ENCODE data around the gene LRBA. TPM values are rescaled to one million over a fixed set of nuclear protein-coding genes. Genes with fewer than 3 reads are reported as not detected.

Gene LRBA
- total RNA-seq, 3 donors from 2014 or later: 26.9 to 138 (median 93.7) TPM

DNA sequence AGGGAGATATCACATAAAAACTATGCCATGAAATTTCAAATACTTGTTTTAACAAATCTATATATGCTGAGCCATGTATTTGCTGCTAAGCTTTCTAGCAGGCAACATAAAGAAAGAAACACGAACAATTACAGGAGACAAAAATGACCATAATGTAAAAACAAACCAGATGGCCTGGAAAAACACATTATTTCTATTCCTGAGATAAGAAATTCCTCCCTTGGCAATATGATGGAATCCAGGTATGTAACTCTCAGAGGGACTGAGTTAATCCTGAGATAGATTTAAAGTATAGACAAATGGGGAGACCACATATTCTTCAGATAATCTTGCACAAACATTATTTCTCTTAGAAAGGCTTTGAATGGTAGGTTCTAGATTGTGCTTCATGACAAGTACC, 657.3 kb downstream of the LRBA start:
- intact Hi-C loops (cut with DNase I; ENCODE audit: low total_unique reads): no loop called here
- TF ChIP-seq POLR2AphosphoS5 (IDR thresholded peaks at IDR 0.05) (no peak), POLR2A (IDR thresholded peaks at IDR 0.05) (no peak)
- TF ChIP-seq, protein P1, sequence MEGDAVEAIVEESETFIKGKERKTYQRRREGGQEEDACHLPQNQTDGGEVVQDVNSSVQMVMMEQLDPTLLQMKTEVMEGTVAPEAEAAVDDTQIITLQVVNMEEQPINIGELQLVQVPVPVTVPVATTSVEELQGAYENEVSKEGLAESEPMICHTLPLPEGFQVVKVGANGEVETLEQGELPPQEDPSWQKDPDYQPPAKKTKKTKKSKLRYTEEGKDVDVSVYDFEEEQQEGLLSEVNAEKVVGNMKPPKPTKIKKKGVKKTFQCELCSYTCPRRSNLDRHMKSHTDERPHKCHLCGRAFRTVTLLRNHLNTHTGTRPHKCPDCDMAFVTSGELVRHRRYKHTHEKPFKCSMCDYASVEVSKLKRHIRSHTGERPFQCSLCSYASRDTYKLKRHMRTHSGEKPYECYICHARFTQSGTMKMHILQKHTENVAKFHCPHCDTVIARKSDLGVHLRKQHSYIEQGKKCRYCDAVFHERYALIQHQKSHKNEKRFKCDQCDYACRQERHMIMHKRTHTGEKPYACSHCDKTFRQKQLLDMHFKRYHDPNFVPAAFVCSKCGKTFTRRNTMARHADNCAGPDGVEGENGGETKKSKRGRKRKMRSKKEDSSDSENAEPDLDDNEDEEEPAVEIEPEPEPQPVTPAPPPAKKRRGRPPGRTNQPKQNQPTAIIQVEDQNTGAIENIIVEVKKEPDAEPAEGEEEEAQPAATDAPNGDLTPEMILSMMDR (IDR thresholded peaks at IDR 0.05): no peak
- Histone ChIP-seq H3K27ac (no peak overlapping the region), H3K4me1 (no peaks in the 10 kb centered on the region), H3K4me3 (no peak overlapping the region), H3K27me3 (no peaks in the 10 kb centered on the region), H3K9me3 (no peaks in the 10 kb centered on the region), H3K36me3 (no peaks in the 10 kb centered on the region)
- DNase-seq (ENCODE audit: low spot score in 2 of 2): no peak

DNA sequence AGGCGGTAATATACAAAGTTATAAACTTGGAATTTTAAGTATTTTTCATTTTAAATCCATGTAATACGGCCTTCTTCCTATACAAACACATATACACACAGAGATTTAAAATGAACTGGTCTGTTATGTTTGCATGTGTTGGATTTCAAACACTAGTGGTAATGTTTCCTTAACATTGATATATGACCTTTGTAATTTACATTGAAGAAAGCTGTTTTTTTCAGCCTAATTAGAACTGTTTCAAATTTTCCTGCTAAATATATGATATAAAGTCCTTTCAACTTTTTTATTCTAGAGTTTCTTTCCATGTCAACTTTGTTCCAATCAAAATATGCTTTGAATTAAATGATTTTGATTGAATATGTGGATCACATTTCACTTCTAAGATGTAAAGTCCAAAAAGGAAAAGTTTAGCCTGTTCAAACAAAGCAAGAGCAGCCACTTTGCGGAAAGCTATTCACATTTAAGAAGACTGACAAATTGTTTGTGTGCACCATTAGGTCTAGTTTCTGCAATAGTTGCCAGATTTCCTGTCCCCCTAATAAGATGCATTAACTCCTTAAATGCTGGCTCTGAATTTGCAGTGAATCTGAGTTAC, 659.1 kb downstream of the LRBA start:
- intact Hi-C loops (cut with DNase I; ENCODE audit: low total_unique reads): no loop called here
- H3K4me1 ChIP-seq: no peaks in the 10 kb centered on the region
- DNase-seq (ENCODE audit: low spot score in 2 of 2): no peak

DNA sequence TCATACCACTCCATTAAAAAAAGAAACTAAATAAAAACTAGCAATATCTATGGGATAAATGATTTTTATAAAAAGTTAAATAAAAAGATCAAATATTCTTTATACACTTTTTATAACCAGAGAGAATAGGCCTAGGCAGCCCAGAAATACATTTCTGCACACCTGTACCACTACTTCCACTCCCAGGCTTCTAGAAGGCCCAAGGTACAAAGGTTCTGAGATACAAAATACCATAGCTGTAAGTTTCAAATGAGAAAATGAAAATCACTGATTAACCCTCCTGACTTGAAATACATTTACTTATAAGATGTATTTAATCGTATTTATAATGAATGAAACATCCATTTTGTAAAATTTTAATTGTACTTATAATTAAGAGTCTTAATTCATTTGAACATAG, 659.7 kb downstream of the LRBA start:
- intact Hi-C loops (cut with DNase I; ENCODE audit: low total_unique reads): no loop called here
- H3K4me1 ChIP-seq: no peaks in the 10 kb centered on the region
- TF ChIP-seq, protein P1 (IDR thresholded peaks at IDR 0.05): no peak
- no peak for TF ChIP-seq POLR2A (IDR thresholded peaks at IDR 0.05)
- TF ChIP-seq POLR2AphosphoS5 (IDR thresholded peaks at IDR 0.05): no peak
- H3K27me3 ChIP-seq: no peaks in the 10 kb centered on the region
- no peaks in the 10 kb centered on the region for H3K36me3 ChIP-seq
- H3K27ac ChIP-seq: no peak overlapping the region
- no peaks in the 10 kb centered on the region for H3K9me3 ChIP-seq
- DNase-seq (ENCODE audit: low spot score in 2 of 2): no peak
- no peak overlapping the region for H3K4me3 ChIP-seq

More for the DNA sequence above, 659.1 kb downstream of the LRBA start:
- Histone ChIP-seq H3K27ac (no peak overlapping the region), H3K4me3 (no peak overlapping the region), H3K36me3 (no peaks in the 10 kb centered on the region), H3K27me3 (no peaks in the 10 kb centered on the region), H3K9me3 (no peaks in the 10 kb centered on the region)
- TF ChIP-seq, protein P1 (IDR thresholded peaks at IDR 0.05): no peak
- no peak for TF ChIP-seq POLR2A (IDR thresholded peaks at IDR 0.05)
- no peak for TF ChIP-seq POLR2AphosphoS5 (IDR thresholded peaks at IDR 0.05)

DNA sequence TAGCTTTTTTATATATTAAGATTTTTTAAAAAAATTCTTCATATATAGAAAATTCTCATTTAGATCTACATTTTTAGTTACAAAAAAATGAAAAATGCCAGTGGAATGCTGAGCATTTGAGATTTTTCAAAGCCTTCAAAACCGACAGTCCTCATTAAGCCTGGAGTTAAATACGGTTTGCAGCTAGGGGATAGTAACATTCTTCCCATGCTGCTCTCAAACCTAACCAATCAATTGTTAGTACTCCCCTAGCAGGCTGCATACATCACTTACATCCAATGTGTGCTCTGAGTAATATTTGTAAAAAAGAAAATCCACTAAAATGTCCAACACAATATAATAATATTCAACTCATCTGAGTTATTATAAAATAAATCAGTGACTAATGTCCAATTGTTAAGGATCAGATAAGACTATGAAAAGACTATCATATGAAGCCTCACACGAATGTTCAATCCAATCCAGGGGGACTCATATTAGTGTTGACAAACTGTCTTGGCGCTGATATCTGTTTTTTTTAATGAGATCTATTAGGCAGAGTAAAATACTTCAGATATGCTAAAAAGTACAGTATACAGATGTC, 660.8 kb downstream of the LRBA start:
- Histone ChIP-seq H3K9me3 (no peaks in the 10 kb centered on the region), H3K27ac (no peak overlapping the region), H3K27me3 (no peaks in the 10 kb centered on the region), H3K4me1 (no peaks in the 10 kb centered on the region), H3K36me3 (no peaks in the 10 kb centered on the region), H3K4me3 (no peak overlapping the region)
- TF ChIP-seq, protein P1 (IDR thresholded peaks at IDR 0.05): no peak
- TF ChIP-seq POLR2AphosphoS5 (IDR thresholded peaks at IDR 0.05): no peak
- no peak for TF ChIP-seq POLR2A (IDR thresholded peaks at IDR 0.05)
- no peak for DNase-seq (ENCODE audit: low spot score in 2 of 2)
- intact Hi-C loops (cut with DNase I; ENCODE audit: low total_unique reads): loop anchor here (5.0 kb wide), 1 partner anchor 148 kb away; no protein-coding TSS in a partner anchor

DNA sequence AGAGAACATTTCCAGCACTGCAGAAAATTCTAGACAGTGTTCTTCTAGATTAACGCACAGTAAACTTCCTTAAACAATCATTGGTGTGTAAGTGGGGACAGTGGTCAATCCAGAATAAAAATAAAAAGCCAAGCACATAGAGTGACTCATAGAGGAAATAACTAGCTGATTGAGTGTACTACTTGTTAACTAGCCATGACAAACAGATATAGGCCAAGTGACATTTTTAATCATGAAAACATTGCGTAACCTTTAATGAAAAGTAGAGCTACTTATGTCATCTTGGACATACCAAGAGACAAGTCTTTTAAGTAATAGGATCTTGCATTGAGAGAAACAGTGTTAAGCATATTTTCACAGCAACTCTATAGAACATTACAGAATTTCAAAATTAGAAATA, 667.0 kb downstream of the LRBA start:
- Histone ChIP-seq H3K36me3 (no peaks in the 10 kb centered on the region), H3K27me3 (no peaks in the 10 kb centered on the region), H3K4me1 (no peaks in the 10 kb centered on the region), H3K9me3 (no peaks in the 10 kb centered on the region), H3K27ac (no peak overlapping the region), H3K4me3 (no peak overlapping the region)
- DNase-seq (ENCODE audit: low spot score in 2 of 2): no peak
- intact Hi-C loops (cut with DNase I; ENCODE audit: low total_unique reads): no loop called here
- TF ChIP-seq POLR2AphosphoS5 (IDR thresholded peaks at IDR 0.05): no peak

Data from breast epithelium (tissue), 4 donors.